HepG2 (cell line): Measurements from ENCODE around the gene JPH3. TPM values are rescaled to one million over a fixed set of nuclear protein-coding genes. Genes with fewer than 3 reads are reported as not detected.

Experiments
- ATAC-seq: fragments of 200-7000 bp; cut with Tn5 transposase; 3 replicates; pipeline ENCODE4 v1.9.1; 2020; ENCODE audit warnings: mild to moderate bottlenecking, moderate library complexity
- BruUV-seq: library from RNA; stranded (reverse); fragments of 400-500 nt; replicated peaks from 2 replicates; lab custom pipeline; 2021; lab: Mats Ljungman, UMichigan
- CTCF ChIA-PET: fragments of 300-600 bp; formaldehyde crosslinking; extraction: SDS; loops from one replicate; lab custom pipeline; 2021; ENCODE audit warnings: low total read pairs, inconsistent platforms, low intra/inter-chr PET ratio; lab: Yijun Ruan, JAX
- POLR2A ChIA-PET: fragments of 350-600 bp; sonication (Branson Sonifier 250); formaldehyde crosslinking; loops from one replicate; lab custom pipeline; 2020; ENCODE audit warnings: antibody characterized with exemption, inconsistent platforms; lab: Yijun Ruan, JAX
- DNase-seq: peaks from one replicate; pipeline ENCODE4 v3.0.0-alpha.2; 2015; ENCODE audit warnings: low spot score
- FAIRE-seq: peaks from 3 replicates; lab custom pipeline; 2011; peaks lifted over from hg19 to GRCh38; lab: Jason Lieb, UNC
- H2AFZ ChIP-seq: one replicate; pipeline ENCODE4 v1.6.1; 2011; ENCODE audit warnings: low read length, inconsistent platforms
- H3K27ac ChIP-seq: fragments of 300-600 bp; 3 replicates; pipeline ENCODE4 v1.8.0; 2011; ENCODE audit warnings: mixed run types, mild to moderate bottlenecking, mixed read lengths, low read length, inconsistent platforms; ENCODE audit not compliant: insufficient read depth; ENCODE audit errors: extremely low read length
- H3K27me3 ChIP-seq, 2 experiments: fragments of 200-600 bp in 1 of 2; 2 replicates in 1 of 2; 3 replicates in 1 of 2; pipeline versions ENCODE4 v1.6.0 to v1.8.0; 2011; ENCODE audit warnings: low read length in 2 of 2, mild to moderate bottlenecking in 2 of 2, moderate library complexity in 2 of 2, inconsistent platforms in 1 of 2; ENCODE audit not compliant: insufficient read depth in 2 of 2, control insufficient read depth in 1 of 2
- H3K36me3 ChIP-seq, 2 experiments: fragments of 200-600 bp in 1 of 2; replicated peaks in 1 of 2; 2 replicates in 1 of 2; 3 replicates in 1 of 2; pipeline versions ENCODE4 v1.5.1 to v1.8.0; 2011; ENCODE audit warnings: low read length in 2 of 2, inconsistent platforms in 1 of 2; ENCODE audit not compliant: insufficient read depth in 2 of 2, control insufficient read depth in 1 of 2
- H3K4me1 ChIP-seq: 2 replicates; pipeline ENCODE4 v1.5.1; 2012; ENCODE audit warnings: low read length, inconsistent platforms; ENCODE audit not compliant: insufficient read depth
- H3K4me2 ChIP-seq: 2 replicates; pipeline ENCODE4 v1.6.0; 2011; ENCODE audit warnings: low read depth, low read length, inconsistent platforms
- H3K4me3 ChIP-seq, 3 experiments: fragments of 200-600 bp in 1 of 3; sonication (generic), shearing (Covaris generic) in 1 of 3; replicated peaks in 1 of 3; 2 replicates each; pipeline ENCODE4 v1.5.1; 2011 to 2016; ENCODE audit warnings: low read length in 3 of 3, inconsistent platforms in 2 of 3, low read depth in 2 of 3, mild to moderate bottlenecking in 2 of 3, control low read depth in 1 of 3, mixed read lengths in 1 of 3; ENCODE audit not compliant: insufficient read depth in 1 of 3
- H3K79me2 ChIP-seq: one replicate; pipeline ENCODE4 v1.6.1; 2011; ENCODE audit warnings: low read length, inconsistent platforms; ENCODE audit not compliant: insufficient read depth
- H3K9ac ChIP-seq: 2 replicates; pipeline ENCODE4 v1.6.0; 2011; ENCODE audit warnings: mild to moderate bottlenecking, low read depth, low read length, inconsistent platforms; ENCODE audit not compliant: insufficient read depth
- H3K9me3 ChIP-seq: 2 replicates; pipeline ENCODE4 v1.5.1; 2012; ENCODE audit warnings: mild to moderate bottlenecking, low read length
- H4K20me1 ChIP-seq: 2 replicates; pipeline ENCODE4 v1.6.0; 2011; ENCODE audit warnings: inconsistent platforms, mild to moderate bottlenecking, low read length, moderate library complexity; ENCODE audit not compliant: insufficient read depth
- MEF2D ChIP-seq: sonication (generic); formaldehyde crosslinking; IDR thresholded peaks from 2 replicates; pipeline ENCODE4 v1.5.1; 2020; ENCODE audit warnings: mild to moderate bottlenecking, missing genetic modification reagents
- SIN3B ChIP-seq: fragments of 150-350 bp; IDR thresholded peaks from 2 replicates; pipeline ENCODE4 v1.6.1; 2014; ENCODE audit warnings: low read length
- TCF7L2 ChIP-seq: IDR thresholded peaks from 2 replicates; pipeline ENCODE4 v1.6.1; 2011; ENCODE audit warnings: mild to moderate bottlenecking, low read depth, low read length, moderate library complexity
- ZBTB33 ChIP-seq: sonication (generic); formaldehyde crosslinking; IDR thresholded peaks from 2 replicates; pipeline ENCODE4 v1.4.0; 2020; ENCODE audit warnings: missing genetic modification reagents
- ZBTB38 ChIP-seq: sonication (generic); formaldehyde crosslinking; IDR thresholded peaks from 2 replicates; pipeline ENCODE4 v1.5.1; 2020; ENCODE audit warnings: mild to moderate bottlenecking, missing genetic modification reagents
- ZNF513 ChIP-seq: sonication (generic); formaldehyde crosslinking; conservative IDR thresholded peaks from 2 replicates; pipeline ENCODE4 v1.5.0; 2020; ENCODE audit warnings: missing genetic modification reagents
- ZNF556 ChIP-seq: sonication (generic); formaldehyde crosslinking; IDR thresholded peaks from 2 replicates; pipeline ENCODE4 v1.4.0; 2020; ENCODE audit warnings: mild to moderate bottlenecking, missing genetic modification reagents, borderline replicate concordance
- WGBS: methylation state at CpG from one replicate; pipeline ENCODE4 v1.1.6; 2017; ENCODE audit warnings: low lambda C conversion rate; 5-methylcytosine and 5-hydroxymethylcytosine counted together
- in situ Hi-C: cut with HindIII; loops from 2 replicates; pipeline ENCODE4 v1.10.0; 2017; ENCODE audit warnings: low pct_unique_long_range_greater_than_20kb; ENCODE audit not compliant: extremely low pct_ligation_motif_present
- intact Hi-C: fragments of 100-400 bp; cut with micrococcal nuclease; formaldehyde crosslinking; loops from one replicate; pipeline ENCODE4 v1.10.0; 2022; ENCODE audit not compliant: unreplicated experiment
- polyA plus RNA-seq, 8 experiments: library from polyadenylated mRNA; depleted of rRNA in 3 of 8; stranded (reverse) in 7 of 8; unstranded in 1 of 8; fragments of >200 nt; fragmentation: Illumina TruSeq in 4 of 8; extraction: Trizol in 4 of 8; gene quantifications; 2 replicates each; pipeline versions ENCODE4 v1.2.1 to v1.2.3, GENCODE V29; 2011 to 2016; ENCODE audit warnings: low read depth in 4 of 8, missing spikeins in 1 of 8, mixed read lengths in 1 of 8; ENCODE audit not compliant: insufficient read depth in 1 of 8
- total RNA-seq, 5 experiments: library from RNA; depleted of rRNA; stranded (reverse); fragments of >200 nt; fragmentation: Illumina TruSeq; extraction: Trizol; gene quantifications; 2 replicates each; pipeline ENCODE4 v1.2.3, GENCODE V29; 2016; ENCODE audit warnings: low read depth in 1 of 5

Gene JPH3
- total and polyA plus RNA-seq, 2 of the 13 experiments (the other 11 are each of a cell fraction or from before 2014, with no cell fraction given): not detected

GRCh38 chr16:87720446-87720845 is 118.1 kb downstream of the JPH3 start:
- 97% methylated on average over 16 of the region's 24 CpGs for WGBS
- Histone ChIP-seq H2AFZ (no peak overlapping the region), H3K27me3 (no peaks in the 10 kb centered on the region), H4K20me1 (peaks cover 3% of the 10 kb centered on the region; the same call in 1 of the 2 replicates), H3K9ac (no peak overlapping the region), H3K4me2 (no peak overlapping the region)
- no TSS peak for BruUV-seq
- POLR2A ChIA-PET: no interaction called here
- in situ Hi-C loops: no loop called here
- TF ChIP-seq ZBTB38: peak; percentile 17; the same call in 1 of the 2 replicates
- no peak for TF ChIP-seq MEF2D (CRISPR knock-in tag)
- no peak for TF ChIP-seq TCF7L2
- TF ChIP-seq, all 625 proteins: peak for 1
- FAIRE-seq: no peak
- Histone ChIP-seq H3K79me2 (no peaks in the 10 kb centered on the region), H3K36me3 (peaks cover 21 to 52% of the 10 kb centered on the region in 2 experiments), H3K4me1 (peaks cover 14% of the 10 kb centered on the region), H3K4me3 (no peak overlapping the region), H3K9me3 (no peaks in the 10 kb centered on the region), H3K27ac (no peak overlapping the region)
- CTCF ChIA-PET: no interaction called here
- no peak; the same call in 2 of the 3 replicates for ATAC-seq
- intact Hi-C loops: no loop called here
- DNase-seq: no peak

- ChIA-PET CTCF (no interaction called here), POLR2A (no interaction called here)
- FAIRE-seq (no peak), DNase-seq (no peak), ATAC-seq (no peak)
- H2AFZ ChIP-seq: no peak overlapping the region
- H3K4me3 ChIP-seq: no peak overlapping the region
- no TSS peak for BruUV-seq
- intact Hi-C loops: no loop called here
- no peaks in the 10 kb centered on the region for H3K27me3 ChIP-seq
- 94% methylated on average over 29 of the region's 33 CpGs for WGBS
- H3K9me3 ChIP-seq: no peaks in the 10 kb centered on the region
- H3K27ac ChIP-seq: no peak overlapping the region
- no peak for TF ChIP-seq ZNF513 (CRISPR knock-in tag)
- TF ChIP-seq ZBTB33 (CRISPR knock-in tag): 0 out of 2 replicates have a peak, but pooled peaks have one; percentile 26
- 0 out of 2 replicates have a peak, but pooled peaks have one; percentile 28 for TF ChIP-seq ZBTB38
- TF ChIP-seq ZNF556 (CRISPR knock-in tag): no peak
- no peak for TF ChIP-seq SIN3B
- no peaks in the 10 kb centered on the region for H3K79me2 ChIP-seq
- in situ Hi-C loops: no loop called here
- H3K4me1 ChIP-seq: peaks cover 14% of the 10 kb centered on the region
- H3K9ac ChIP-seq: no peak overlapping the region
- peaks cover 16 to 49% of the 10 kb centered on the region in 2 experiments; a peak in 4 of 5 replicates for H3K36me3 ChIP-seq
- H3K4me2 ChIP-seq: no peak overlapping the region
- peaks cover 3% of the 10 kb centered on the region; the same call in 1 of the 2 replicates for H4K20me1 ChIP-seq
These were observed 119.6 kb downstream of the JPH3 start for GRCh38 chr16:87721622-87722585.
